ENCODE measurements around the gene KLHL10.

DNA sequence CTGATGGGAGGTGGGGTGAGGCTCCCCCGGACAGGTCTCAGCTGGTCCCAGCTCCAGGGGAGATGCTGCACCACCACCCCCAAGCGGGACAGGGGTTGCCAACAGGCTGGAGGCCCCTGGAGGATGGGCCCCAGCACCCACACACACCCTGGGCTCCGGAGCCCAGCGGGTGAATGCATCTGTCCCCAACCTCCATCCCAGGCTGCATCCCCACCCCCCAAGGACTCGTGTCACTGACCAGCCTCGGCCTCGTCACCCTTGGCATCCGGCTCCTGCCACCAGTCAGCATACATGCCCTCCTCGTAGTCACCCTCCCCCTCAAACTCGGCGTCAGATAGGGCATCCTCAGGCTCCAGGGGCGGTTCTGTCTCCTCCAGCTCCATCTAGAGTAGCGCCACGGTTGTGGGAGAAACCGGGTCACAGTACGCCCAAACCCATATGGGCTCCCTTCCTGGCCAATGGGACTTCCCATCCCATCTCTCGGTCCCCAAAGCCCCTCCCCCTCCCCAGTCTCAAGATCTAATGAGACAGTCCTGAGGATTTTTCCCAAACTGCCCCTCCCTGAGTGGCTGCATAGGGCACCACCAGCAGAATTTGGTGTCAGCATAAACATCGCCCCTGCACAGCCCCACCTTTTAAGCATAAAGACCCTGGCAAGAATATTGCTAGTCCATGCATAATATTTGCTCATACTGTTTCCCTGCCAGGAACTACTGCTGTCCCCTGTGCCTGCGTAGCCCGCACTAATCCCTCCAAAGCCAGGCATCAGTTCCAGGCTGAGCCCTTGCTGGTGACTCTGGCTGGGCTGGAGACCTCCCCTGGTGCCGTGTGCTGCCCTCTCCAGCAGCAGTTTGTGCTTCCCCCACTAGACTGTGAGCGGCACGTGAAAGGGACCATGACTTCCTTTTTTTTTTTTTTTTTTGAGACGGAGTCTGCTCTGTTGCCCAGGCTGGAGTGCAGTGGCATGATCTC lies 34.3 kb upstream of the KLHL10 start:
- TF ChIP-seq, protein P1, sequence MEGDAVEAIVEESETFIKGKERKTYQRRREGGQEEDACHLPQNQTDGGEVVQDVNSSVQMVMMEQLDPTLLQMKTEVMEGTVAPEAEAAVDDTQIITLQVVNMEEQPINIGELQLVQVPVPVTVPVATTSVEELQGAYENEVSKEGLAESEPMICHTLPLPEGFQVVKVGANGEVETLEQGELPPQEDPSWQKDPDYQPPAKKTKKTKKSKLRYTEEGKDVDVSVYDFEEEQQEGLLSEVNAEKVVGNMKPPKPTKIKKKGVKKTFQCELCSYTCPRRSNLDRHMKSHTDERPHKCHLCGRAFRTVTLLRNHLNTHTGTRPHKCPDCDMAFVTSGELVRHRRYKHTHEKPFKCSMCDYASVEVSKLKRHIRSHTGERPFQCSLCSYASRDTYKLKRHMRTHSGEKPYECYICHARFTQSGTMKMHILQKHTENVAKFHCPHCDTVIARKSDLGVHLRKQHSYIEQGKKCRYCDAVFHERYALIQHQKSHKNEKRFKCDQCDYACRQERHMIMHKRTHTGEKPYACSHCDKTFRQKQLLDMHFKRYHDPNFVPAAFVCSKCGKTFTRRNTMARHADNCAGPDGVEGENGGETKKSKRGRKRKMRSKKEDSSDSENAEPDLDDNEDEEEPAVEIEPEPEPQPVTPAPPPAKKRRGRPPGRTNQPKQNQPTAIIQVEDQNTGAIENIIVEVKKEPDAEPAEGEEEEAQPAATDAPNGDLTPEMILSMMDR (IDR thresholded peaks at IDR 0.05) = no peak
- TF ChIP-seq SIN3A (IDR thresholded peaks at IDR 0.05; ENCODE audit: borderline replicate concordance, insufficient read depth, low read depth, low read length) (no peak), POLR2AphosphoS5 (IDR thresholded peaks at IDR 0.05; ENCODE audit: low read depth, low read length) (no peak)

All from Panc1 (cell line).